Endothelial cell of umbilical vein (primary cell): Measurements from ENCODE around the gene NCK1. TPM values are rescaled to one million over a fixed set of nuclear protein-coding genes. Genes with fewer than 3 reads are reported as not detected.
A peak's percentile ranks its signal among the peaks of the same experiment; 100 is the strongest.
"Not testable (repeated sequence)": the region's sequence is repeated elsewhere in the genome, so short reads cannot be mapped to it uniquely, and the experiment has no call there.

Experiments used
- BruUV-seq: library from RNA; stranded (reverse); fragments of 400-500 nt; replicated peaks from 2 replicates; lab custom pipeline; 2021; lab: Mats Ljungman, UMichigan
- CTCF ChIA-PET: fragments of 300-600, 350-600 bp; sonication (Branson Sonifier 250); formaldehyde crosslinking; loops from one replicate; lab custom pipeline; 2021; ENCODE audit warnings: antibody characterized with exemption, inconsistent platforms; lab: Charles Lee
- POLR2A ChIA-PET: fragments of 300-600, 350-600 bp; sonication (Branson Sonifier 250); formaldehyde crosslinking; loops from one replicate; lab custom pipeline; 2021; ENCODE audit warnings: antibody characterized with exemption, inconsistent platforms; lab: Charles Lee
- DNase-seq: peaks from one replicate; pipeline ENCODE4 v3.0.0-alpha.2; 2011; ENCODE audit warnings: low read depth, low spot score
- FAIRE-seq: peaks from 2 replicates; lab custom pipeline; 2011; peaks lifted over from hg19 to GRCh38; lab: Jason Lieb, UNC
- H2AFZ ChIP-seq: 2 replicates; pipeline ENCODE4 v1.6.0; 2012; ENCODE audit warnings: low read depth, low read length, control low read depth, inconsistent platforms
- H3K27ac ChIP-seq: 2 replicates; pipeline ENCODE4 v1.5.1; 2011; ENCODE audit warnings: low read depth, mild to moderate bottlenecking, control low read depth, low read length, moderate library complexity; ENCODE audit not compliant: insufficient read depth
- H3K27me3 ChIP-seq, 2 experiments: 2 replicates each; pipeline versions ENCODE4 v1.6.0 to v1.6.1; 2011; ENCODE audit warnings: low read length in 2 of 2, mixed read lengths in 1 of 2; ENCODE audit not compliant: control insufficient read depth in 2 of 2, insufficient read depth in 2 of 2
- H3K36me3 ChIP-seq, 2 experiments: 2 replicates in 1 of 2; 3 replicates in 1 of 2; pipeline ENCODE4 v1.5.1; 2011; ENCODE audit warnings: low read length in 2 of 2, mild to moderate bottlenecking in 1 of 2, moderate library complexity in 1 of 2; ENCODE audit not compliant: control insufficient read depth in 2 of 2, insufficient read depth in 2 of 2; ENCODE audit errors: extremely low read depth in 1 of 2
- H3K4me1 ChIP-seq: 3 replicates; pipeline ENCODE4 v1.5.1; 2011; ENCODE audit warnings: mild to moderate bottlenecking, low read length; ENCODE audit not compliant: control insufficient read depth, insufficient read depth; ENCODE audit errors: extremely low read depth
- H3K4me2 ChIP-seq: 2 replicates; pipeline ENCODE4 v1.6.1; 2011; ENCODE audit warnings: low read length, control low read depth, mixed read lengths; ENCODE audit not compliant: insufficient read depth
- H3K4me3 ChIP-seq, 3 experiments: fragments of 200-600 bp in 1 of 3; sonication (generic), shearing (Covaris generic) in 1 of 3; replicated peaks in 1 of 3; 2 replicates each; pipeline ENCODE4 v1.5.1; 2011 to 2016; ENCODE audit warnings: control low read depth in 3 of 3, low read length in 3 of 3, mild to moderate bottlenecking in 2 of 3, inconsistent platforms in 1 of 3, low read depth in 1 of 3, moderate library complexity in 1 of 3; ENCODE audit not compliant: insufficient read depth in 1 of 3
- H3K79me2 ChIP-seq: 2 replicates; pipeline ENCODE4 v1.6.0; 2012; ENCODE audit warnings: low read length, inconsistent platforms; ENCODE audit not compliant: control insufficient read depth, insufficient read depth
- H3K9ac ChIP-seq: replicated peaks from 2 replicates; pipeline ENCODE3; 2011; ENCODE audit warnings: low read length, control low read depth; ENCODE audit not compliant: insufficient read depth; ENCODE audit errors: extremely low read depth
- H3K9me1 ChIP-seq: replicated peaks from 3 replicates; pipeline ENCODE4 v1.6.0; 2011; ENCODE audit warnings: mild to moderate bottlenecking, low read length; ENCODE audit not compliant: control insufficient read depth, insufficient read depth; ENCODE audit errors: extremely low read depth
- H3K9me3 ChIP-seq: replicated peaks from 2 replicates; pipeline ENCODE4 v1.5.1; 2012; ENCODE audit warnings: low read length, inconsistent platforms; ENCODE audit not compliant: control insufficient read depth, insufficient read depth
- H4K20me1 ChIP-seq: replicated peaks from 2 replicates; pipeline ENCODE3; 2011; ENCODE audit warnings: mild to moderate bottlenecking, low read length; ENCODE audit not compliant: control insufficient read depth, insufficient read depth; ENCODE audit errors: extremely low read depth
- CTCF ChIP-seq, 2 donors: IDR thresholded peaks; 1 replicate in 1 of 2; 2 replicates in 1 of 2; pipeline ENCODE4 v1.5.1; 2011; ENCODE audit warnings: low read length in 2 of 2, mild to moderate bottlenecking in 2 of 2, moderate library complexity in 2 of 2, control low read depth in 1 of 2, inconsistent platforms in 1 of 2, low read depth in 1 of 2; ENCODE audit not compliant: insufficient read depth in 1 of 2; ENCODE audit errors: extremely low read depth in 1 of 2
- EZH2 ChIP-seq: IDR thresholded peaks from 2 replicates; pipeline ENCODE4 v1.6.1; 2012; ENCODE audit warnings: borderline replicate concordance, low read depth, mild to moderate bottlenecking, moderate library complexity, low read length, inconsistent platforms; ENCODE audit not compliant: severe bottlenecking
- FOS ChIP-seq: IDR thresholded peaks from 2 replicates; pipeline ENCODE4 v1.6.1; 2011; ENCODE audit warnings: mild to moderate bottlenecking, low read length, moderate library complexity, borderline replicate concordance; ENCODE audit not compliant: insufficient read depth
- GATA2 ChIP-seq: IDR thresholded peaks from 2 replicates; pipeline ENCODE4 v1.7.0; 2011; ENCODE audit warnings: low read depth, mild to moderate bottlenecking, moderate library complexity, mixed read lengths, low read length; ENCODE audit not compliant: insufficient read length, insufficient read depth
- JUN ChIP-seq: IDR thresholded peaks from 2 replicates; pipeline ENCODE4 v1.6.1; 2011; ENCODE audit warnings: borderline replicate concordance, low read depth; ENCODE audit not compliant: insufficient read length, insufficient read depth
- MAX ChIP-seq: IDR thresholded peaks from 2 replicates; pipeline ENCODE4 v1.6.1; 2011; ENCODE audit not compliant: insufficient read depth, insufficient read length
- MYC ChIP-seq: IDR thresholded peaks from one replicate; pipeline ENCODE4 v1.6.1; 2011; ENCODE audit warnings: mild to moderate bottlenecking, low read depth, low read length
- POLR2A ChIP-seq: IDR thresholded peaks from 2 replicates; pipeline ENCODE4 v1.6.1; 2012; ENCODE audit warnings: low read depth, mild to moderate bottlenecking, control low read depth, low read length
- POLR2AphosphoS5 ChIP-seq: IDR thresholded peaks from 2 replicates; pipeline ENCODE4 v1.6.1; 2012; ENCODE audit warnings: low read depth, mild to moderate bottlenecking, control low read depth, low read length, moderate library complexity; ENCODE audit not compliant: insufficient read depth
- dilution Hi-C: fragments of 300-500 bp; cut with MboI; formaldehyde crosslinking; loops from one replicate; pipeline ENCODE4 v1.15.0; 2019; ENCODE audit warnings: low sequenced_read_pairs; ENCODE audit not compliant: extremely low pct_ligation_motif_present
- intact Hi-C: fragments of 100-400 bp; cut with micrococcal nuclease; formaldehyde crosslinking; loops from one replicate; pipeline ENCODE4 v1.10.0; 2022
- polyA plus RNA-seq, 4 experiments: library from polyadenylated mRNA; depleted of rRNA in 3 of 4; stranded (reverse) in 3 of 4; unstranded in 1 of 4; fragments of >200 nt; gene quantifications; 2 replicates each; pipeline versions ENCODE4 v1.2.1 to v1.2.3, GENCODE V29; 2011 to 2012; ENCODE audit warnings: missing spikeins in 1 of 4
- total RNA-seq: library from RNA; stranded (reverse); gene quantifications from 2 replicates; pipeline ENCODE4 v1.2.3, GENCODE V29; 2021

NCK1 gene
- total and polyA plus RNA-seq, 2 donors (not counting 3 experiments of a cell fraction or from before 2014, with no cell fraction given) = 19.3 to 52.2 TPM

- no peaks in the 10 kb centered on the region for H3K9me3 ChIP-seq
- no peaks in the 10 kb centered on the region for H3K36me3 ChIP-seq
- intact Hi-C loops (no loop called here), dilution Hi-C loops (no loop called here)
- H3K9me1 ChIP-seq = no peaks in the 10 kb centered on the region
- ChIA-PET CTCF (interaction anchor here (0.9 to 2.3 kb wide), 2 partner anchors 9 to 29 kb away, joined by 3 to 5 read pairs; no protein-coding TSS in a partner anchor), POLR2A (no interaction called here)
- no peak overlapping the region for H3K4me3 ChIP-seq
- no peaks in the 10 kb centered on the region for H3K4me1 ChIP-seq
- DNase-seq = peak; percentile 66
- no peak overlapping the region for H3K4me2 ChIP-seq
- BruUV-seq = no TSS peak
- H3K9ac ChIP-seq = no peak overlapping the region
- H3K27ac ChIP-seq = no peak overlapping the region
- no peak for TF ChIP-seq JUN
- TF ChIP-seq MAX = no peak
- TF ChIP-seq POLR2AphosphoS5 = no peak
- TF ChIP-seq GATA2 = no peak
- TF ChIP-seq CTCF (IDR thresholded peaks at IDR 0.05; ENCODE audit: extremely low read depth in 1 of 2, insufficient read depth in 1 of 2, low read depth in 1 of 2, low read length in 2 of 2) = no peak
- no peak for TF ChIP-seq FOS
- no peak for TF ChIP-seq POLR2A
- TF ChIP-seq MYC = no peak
- no peak for TF ChIP-seq EZH2
- H3K79me2 ChIP-seq = no peaks in the 10 kb centered on the region
- H3K27me3 ChIP-seq = no peaks in the 10 kb centered on the region
- no peaks in the 10 kb centered on the region for H4K20me1 ChIP-seq
- H2AFZ ChIP-seq = no peak overlapping the region
- no peak for FAIRE-seq
Measured at GRCh38 chr3:136984837-136985236, 122.8 kb downstream of the NCK1 start.

- CTCF ChIA-PET = interaction anchor here (0.7 kb wide), 1 partner anchor 11 kb away, joined by 3 read pairs; no protein-coding TSS in a partner anchor
- H3K9me3 ChIP-seq, H3K4me2 ChIP-seq, H3K79me2 ChIP-seq, H3K27ac ChIP-seq, H3K4me1 ChIP-seq, H3K9me1 ChIP-seq, H2AFZ ChIP-seq, POLR2A ChIA-PET, H3K36me3 ChIP-seq, H3K9ac ChIP-seq, intact Hi-C loops, DNase-seq, H3K4me3 ChIP-seq, H3K27me3 ChIP-seq, FAIRE-seq, H4K20me1 ChIP-seq, BruUV-seq, dilution Hi-C loops: not testable (repeated sequence)
Measured at GRCh38 chr3:136987398-136987980, 125.5 kb downstream of the NCK1 start.
